IPS DF 6.9 (cell line): Measurements from ENCODE around the gene ENTHD1.

Source experiments
- DNase-seq: peaks from one replicate; pipeline ENCODE4 v3.0.0-alpha.2; 2013; ENCODE audit warnings: low read depth, low spot score
- H3K27ac ChIP-seq: one replicate; pipeline ENCODE4 v1.5.1; 2013; ENCODE audit warnings: low read length, control low read depth
- H3K27me3 ChIP-seq: 2 replicates; pipeline ENCODE4 v1.6.1; 2013; ENCODE audit warnings: mild to moderate bottlenecking, low read length; ENCODE audit not compliant: control insufficient read depth, insufficient read depth
- H3K36me3 ChIP-seq: 2 replicates; pipeline ENCODE4 v1.6.1; 2013; ENCODE audit warnings: low read length; ENCODE audit not compliant: control insufficient read depth, insufficient read depth
- H3K4me1 ChIP-seq: 2 replicates; pipeline ENCODE4 v1.6.1; 2013; ENCODE audit warnings: low read length; ENCODE audit not compliant: control insufficient read depth, insufficient read depth
- H3K4me3 ChIP-seq: 2 replicates; pipeline ENCODE4 v1.5.1; 2013; ENCODE audit warnings: mild to moderate bottlenecking, low read length
- H3K9me3 ChIP-seq: 2 replicates; pipeline ENCODE4 v1.6.1; 2013; ENCODE audit warnings: low read length, inconsistent platforms; ENCODE audit not compliant: control insufficient read depth, insufficient read depth
- WGBS: extraction: QIAGEN DNeasy Blood & Tissue Kit; methylation state at CpG from one replicate; pipeline ENCODE4 v1.1.7; 2013; ENCODE audit warnings: mixed read lengths, missing lambda C conversion rate; ENCODE audit not compliant: insufficient read length, insufficient coverage; 5-methylcytosine and 5-hydroxymethylcytosine counted together

The ENTHD1 gene

DNA sequence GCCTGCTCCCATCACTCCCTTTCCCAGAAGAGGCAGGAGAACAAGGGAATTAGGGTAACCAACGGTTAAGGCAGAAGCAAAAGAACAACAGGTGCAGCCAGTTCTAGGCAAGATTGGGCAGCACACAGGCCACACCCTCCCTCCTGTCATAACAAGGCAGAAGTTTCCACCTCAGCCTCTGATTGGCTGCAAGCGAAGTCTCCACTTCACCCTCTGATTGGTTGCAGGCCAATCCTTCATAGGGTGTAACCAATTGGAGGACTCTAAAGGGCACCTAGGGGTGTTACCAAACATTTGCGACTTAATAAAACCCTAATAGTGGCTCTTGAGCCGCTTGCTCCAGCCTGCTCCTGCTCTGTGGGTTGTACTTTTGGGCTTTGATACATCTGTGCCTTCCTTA is 169.2 kb downstream of the ENTHD1 start:
- H3K27ac ChIP-seq: no peak overlapping the region
- no peaks in the 10 kb centered on the region for H3K27me3 ChIP-seq
- DNase-seq: no peak
- no peaks in the 10 kb centered on the region for H3K4me1 ChIP-seq
- no CpG with 5 or more reads among the region's 4 CpGs for WGBS
- H3K4me3 ChIP-seq: no peak overlapping the region
- H3K9me3 ChIP-seq: no peaks in the 10 kb centered on the region
- H3K36me3 ChIP-seq: no peaks in the 10 kb centered on the region

GRCh38 chr22:39723899-39724351 is 169.6 kb downstream of the ENTHD1 start:
- H3K27me3 ChIP-seq: no peaks in the 10 kb centered on the region
- DNase-seq: no peak
- WGBS: no CpG with 5 or more reads among the region's 3 CpGs

DNA sequence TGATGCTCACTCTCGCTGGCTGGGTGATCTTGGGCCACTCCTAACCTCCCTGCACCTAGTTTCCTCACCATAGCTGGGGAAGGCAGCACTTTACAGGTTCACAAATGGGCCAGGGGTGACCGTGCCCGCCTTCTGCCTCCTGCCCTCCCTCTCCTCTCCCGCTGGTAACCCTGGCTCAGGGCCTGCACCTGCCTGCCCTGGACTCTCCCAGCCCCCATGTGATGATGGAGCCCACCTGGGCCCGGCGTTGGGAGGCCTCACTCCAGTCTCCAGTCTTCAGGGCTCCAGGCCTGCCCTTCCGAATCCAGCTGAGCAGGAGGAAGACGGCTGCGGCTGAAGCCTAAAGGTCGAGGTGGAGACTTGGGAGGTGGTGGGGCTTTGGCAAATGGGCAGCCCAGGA is 170.1 kb downstream of the ENTHD1 start:
- H3K27me3 ChIP-seq: no peaks in the 10 kb centered on the region
- no peaks in the 10 kb centered on the region for H3K36me3 ChIP-seq
- no peak for DNase-seq
- no peaks in the 10 kb centered on the region for H3K9me3 ChIP-seq
- WGBS: no CpG with 5 or more reads among the region's 10 CpGs
- H3K27ac ChIP-seq: no peak overlapping the region
- H3K4me1 ChIP-seq: no peaks in the 10 kb centered on the region
- no peak overlapping the region for H3K4me3 ChIP-seq

More at GRCh38 chr22:39723899-39724351, 169.6 kb downstream of the ENTHD1 start:
- Histone ChIP-seq H3K4me3 (no peak overlapping the region), H3K36me3 (no peaks in the 10 kb centered on the region), H3K9me3 (no peaks in the 10 kb centered on the region), H3K4me1 (no peaks in the 10 kb centered on the region), H3K27ac (no peak overlapping the region)

DNA sequence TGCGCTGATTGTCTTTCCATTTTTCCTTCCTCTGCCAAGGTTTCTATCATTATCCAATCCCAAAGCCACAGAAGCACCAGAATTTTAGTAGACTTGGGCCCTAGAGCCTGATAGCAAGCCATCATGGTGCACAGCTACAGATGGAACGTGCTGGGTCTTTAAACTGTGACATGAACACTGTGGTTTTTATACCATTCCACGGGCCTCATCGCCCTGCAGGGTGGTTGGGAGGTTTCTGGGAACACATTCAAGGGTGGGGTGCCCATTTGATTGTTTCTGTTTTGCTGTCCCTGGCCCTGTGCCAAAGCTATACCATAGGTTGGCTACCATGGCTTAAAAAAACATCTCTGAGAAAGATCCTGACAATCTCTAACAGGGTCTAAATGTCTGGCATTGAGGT is 171.1 kb downstream of the ENTHD1 start:
- Histone ChIP-seq H3K4me1 (no peaks in the 10 kb centered on the region), H3K4me3 (no peak overlapping the region), H3K36me3 (no peaks in the 10 kb centered on the region), H3K9me3 (no peaks in the 10 kb centered on the region), H3K27ac (no peak overlapping the region), H3K27me3 (no peaks in the 10 kb centered on the region)
- no CpG with 5 or more reads among the region's 4 CpGs for WGBS
- no peak for DNase-seq

- H3K4me3 ChIP-seq: no peak overlapping the region
- H3K27ac ChIP-seq: no peak overlapping the region
- no peaks in the 10 kb centered on the region for H3K36me3 ChIP-seq
- no peaks in the 10 kb centered on the region for H3K4me1 ChIP-seq
- no peaks in the 10 kb centered on the region for H3K9me3 ChIP-seq
- no peak for DNase-seq
- H3K27me3 ChIP-seq: no peaks in the 10 kb centered on the region
- WGBS: no CpG with 5 or more reads among the region's 6 CpGs
These were observed 171.6 kb downstream of the ENTHD1 start for GRCh38 chr22:39722032-39722325.

- no CpG with 5 or more reads among the region's 9 CpGs for WGBS
- no peak for DNase-seq
These were observed 172.1 kb downstream of the ENTHD1 start for GRCh38 chr22:39721206-39722031.

GRCh38 chr22:39719559-39720450 is 173.8 kb downstream of the ENTHD1 start:
- H3K9me3 ChIP-seq: no peaks in the 10 kb centered on the region
- no peak for DNase-seq
- WGBS: no CpG with 5 or more reads among the region's 15 CpGs
- H3K4me1 ChIP-seq: no peaks in the 10 kb centered on the region
- no peaks in the 10 kb centered on the region for H3K36me3 ChIP-seq
- H3K27me3 ChIP-seq: no peaks in the 10 kb centered on the region
- no peak overlapping the region for H3K4me3 ChIP-seq
- no peak overlapping the region for H3K27ac ChIP-seq

More at GRCh38 chr22:39721206-39722031, 172.1 kb downstream of the ENTHD1 start:
- Histone ChIP-seq H3K4me1 (no peaks in the 10 kb centered on the region), H3K9me3 (no peaks in the 10 kb centered on the region), H3K27me3 (no peaks in the 10 kb centered on the region), H3K36me3 (no peaks in the 10 kb centered on the region), H3K4me3 (no peak overlapping the region), H3K27ac (no peak overlapping the region)

DNA sequence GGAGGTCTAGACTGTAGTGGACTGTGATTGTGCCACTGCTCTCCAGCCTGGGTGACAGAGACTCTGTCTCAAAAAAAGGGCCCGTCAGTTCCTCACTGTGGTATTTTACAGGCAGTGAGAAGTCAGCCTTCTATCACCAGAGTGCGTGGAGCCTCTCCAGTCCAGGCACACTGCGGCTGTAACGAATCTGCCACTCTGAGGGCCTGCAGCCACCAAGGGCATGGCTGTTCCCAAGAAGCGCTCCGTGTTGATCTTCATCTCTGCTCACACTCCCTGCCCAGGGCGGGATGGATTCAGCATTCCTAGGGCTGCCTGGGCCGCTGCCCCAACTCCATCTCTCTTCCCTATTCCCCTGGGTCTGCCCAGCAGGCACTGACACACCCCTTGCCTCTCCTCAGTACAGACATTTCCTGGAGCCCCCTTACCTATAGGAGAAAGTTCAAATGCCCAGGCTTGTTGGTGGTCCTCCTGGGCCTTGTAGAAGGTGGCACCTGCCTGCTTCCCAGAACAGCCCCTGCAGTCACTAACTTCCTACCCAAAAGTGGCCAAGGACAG is 174.6 kb downstream of the ENTHD1 start:
- Histone ChIP-seq H3K27me3 (no peaks in the 10 kb centered on the region), H3K9me3 (no peaks in the 10 kb centered on the region), H3K4me3 (no peak overlapping the region), H3K36me3 (no peaks in the 10 kb centered on the region), H3K27ac (no peak overlapping the region), H3K4me1 (no peaks in the 10 kb centered on the region)
- DNase-seq: no peak
- WGBS: no CpG with 5 or more reads among the region's 8 CpGs

GRCh38 chr22:39718206-39718605 is 175.4 kb downstream of the ENTHD1 start:
- no peaks in the 10 kb centered on the region for H3K36me3 ChIP-seq
- WGBS: no CpG with 5 or more reads among the region's 7 CpGs
- H3K4me3 ChIP-seq: no peak overlapping the region

DNA sequence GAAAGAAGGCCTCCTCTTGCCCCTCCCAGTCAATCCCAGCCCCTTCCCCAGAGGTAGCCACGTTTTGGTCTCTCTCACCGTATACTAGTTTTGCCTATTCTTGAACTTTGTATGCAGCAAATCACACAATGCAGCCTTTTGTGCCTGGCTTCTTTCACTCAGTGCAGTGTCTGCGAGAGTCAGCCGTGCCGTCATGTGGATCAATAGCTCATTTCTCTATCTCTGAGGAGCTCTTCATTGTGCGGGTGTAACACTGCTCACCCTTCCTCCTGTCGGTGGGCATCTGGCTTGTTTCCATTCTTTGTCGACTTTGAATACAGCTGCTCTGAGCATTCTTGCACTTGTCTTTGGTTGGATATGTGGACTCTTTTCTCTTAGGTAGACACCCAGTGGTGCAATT is 176.5 kb downstream of the ENTHD1 start:
- DNase-seq: no peak
- H3K27me3 ChIP-seq: no peaks in the 10 kb centered on the region
- WGBS: no CpG with 5 or more reads among the region's 8 CpGs
- H3K4me1 ChIP-seq: peaks cover 3% of the 10 kb centered on the region; the same call in 1 of the 2 replicates
- H3K36me3 ChIP-seq: no peaks in the 10 kb centered on the region
- no peak overlapping the region for H3K4me3 ChIP-seq
- no peak overlapping the region for H3K27ac ChIP-seq
- H3K9me3 ChIP-seq: no peaks in the 10 kb centered on the region

More at GRCh38 chr22:39718206-39718605, 175.4 kb downstream of the ENTHD1 start:
- peaks cover 1% of the 10 kb centered on the region; the same call in 1 of the 2 replicates for H3K4me1 ChIP-seq
- no peaks in the 10 kb centered on the region for H3K9me3 ChIP-seq
- H3K27ac ChIP-seq: no peak overlapping the region
- no peak for DNase-seq
- H3K27me3 ChIP-seq: no peaks in the 10 kb centered on the region
